ENCODE measurements around the gene DNAH17. TPM values are rescaled to one million over a fixed set of nuclear protein-coding genes. Genes with fewer than 3 reads are reported as not detected.

DNAH17 gene
- total RNA-seq, 1 donor from 2014 or later = not detected

DNA sequence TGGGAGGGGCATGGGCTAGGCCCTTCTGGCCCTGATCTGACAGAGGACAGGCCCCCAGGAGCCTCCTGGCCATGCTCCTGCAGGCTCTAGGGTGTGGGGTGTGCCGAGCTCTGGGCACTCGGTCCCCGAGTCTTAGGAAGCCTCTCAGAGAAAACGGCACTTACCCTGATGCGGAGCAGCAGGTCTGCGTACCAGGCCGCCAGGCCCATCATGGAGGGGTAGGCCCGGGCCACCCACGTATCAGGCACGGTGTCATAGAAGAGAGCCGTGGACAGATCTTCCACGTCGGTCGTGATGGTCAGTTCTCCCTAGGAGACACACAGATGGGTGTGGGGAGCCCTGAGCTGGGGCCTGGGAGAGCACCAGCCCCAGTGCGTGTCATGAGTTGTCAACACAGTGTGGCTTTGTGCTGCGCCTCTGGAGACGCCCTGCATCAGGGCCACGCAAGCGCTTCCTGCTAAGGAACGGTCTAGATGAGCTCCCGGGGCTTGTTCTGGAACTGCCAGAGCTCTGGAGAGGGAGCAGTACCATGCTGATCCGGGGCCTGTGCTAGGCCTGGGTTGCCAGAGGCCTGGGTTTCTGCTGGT is 150.8 kb downstream of the DNAH17 start:
- Mint-ChIP-seq H3K4me1 (peaks cover 5% of the 10 kb centered on the region), H3K36me3 (peaks cover 22% of the 10 kb centered on the region), H3K27me3 (ENCODE audit: insufficient read depth, low read depth) (peaks cover 8% of the 10 kb centered on the region), H3K4me3 (no peak overlapping the region), H3K9me3 (no peaks in the 10 kb centered on the region), H3K27ac (no peak overlapping the region)
- Histone ChIP-seq H3K27ac (no peak overlapping the region), H3K36me3 (no peaks in the 10 kb centered on the region), H3K4me3 (no peak overlapping the region), H3F3A (ENCODE audit: low read depth) (peaks cover 14% of the 10 kb centered on the region), H3K4me2 (no peak overlapping the region), H3K9ac (no peak overlapping the region), H3K79me2 (ENCODE audit: low read depth) (peaks cover 3% of the 10 kb centered on the region), H3K27me3 (no peaks in the 10 kb centered on the region), H4K20me1 (ENCODE audit: low read depth) (peaks cover 5% of the 10 kb centered on the region), H2AFZ (replicated peaks) (no peak overlapping the region), H3K4me1 (no peaks in the 10 kb centered on the region), H3K9me3 (ENCODE audit: low read depth) (no peaks in the 10 kb centered on the region)
- no peak for TF ChIP-seq EZH2phosphoT487 (IDR thresholded peaks at IDR 0.05)
- TF ChIP-seq, protein P1, sequence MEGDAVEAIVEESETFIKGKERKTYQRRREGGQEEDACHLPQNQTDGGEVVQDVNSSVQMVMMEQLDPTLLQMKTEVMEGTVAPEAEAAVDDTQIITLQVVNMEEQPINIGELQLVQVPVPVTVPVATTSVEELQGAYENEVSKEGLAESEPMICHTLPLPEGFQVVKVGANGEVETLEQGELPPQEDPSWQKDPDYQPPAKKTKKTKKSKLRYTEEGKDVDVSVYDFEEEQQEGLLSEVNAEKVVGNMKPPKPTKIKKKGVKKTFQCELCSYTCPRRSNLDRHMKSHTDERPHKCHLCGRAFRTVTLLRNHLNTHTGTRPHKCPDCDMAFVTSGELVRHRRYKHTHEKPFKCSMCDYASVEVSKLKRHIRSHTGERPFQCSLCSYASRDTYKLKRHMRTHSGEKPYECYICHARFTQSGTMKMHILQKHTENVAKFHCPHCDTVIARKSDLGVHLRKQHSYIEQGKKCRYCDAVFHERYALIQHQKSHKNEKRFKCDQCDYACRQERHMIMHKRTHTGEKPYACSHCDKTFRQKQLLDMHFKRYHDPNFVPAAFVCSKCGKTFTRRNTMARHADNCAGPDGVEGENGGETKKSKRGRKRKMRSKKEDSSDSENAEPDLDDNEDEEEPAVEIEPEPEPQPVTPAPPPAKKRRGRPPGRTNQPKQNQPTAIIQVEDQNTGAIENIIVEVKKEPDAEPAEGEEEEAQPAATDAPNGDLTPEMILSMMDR (IDR thresholded peaks at IDR 0.05) = no peak
- no peak for TF ChIP-seq EZH2 (IDR thresholded peaks at IDR 0.05)
- no peak for DNase-seq (ENCODE audit: low spot score)

DNA sequence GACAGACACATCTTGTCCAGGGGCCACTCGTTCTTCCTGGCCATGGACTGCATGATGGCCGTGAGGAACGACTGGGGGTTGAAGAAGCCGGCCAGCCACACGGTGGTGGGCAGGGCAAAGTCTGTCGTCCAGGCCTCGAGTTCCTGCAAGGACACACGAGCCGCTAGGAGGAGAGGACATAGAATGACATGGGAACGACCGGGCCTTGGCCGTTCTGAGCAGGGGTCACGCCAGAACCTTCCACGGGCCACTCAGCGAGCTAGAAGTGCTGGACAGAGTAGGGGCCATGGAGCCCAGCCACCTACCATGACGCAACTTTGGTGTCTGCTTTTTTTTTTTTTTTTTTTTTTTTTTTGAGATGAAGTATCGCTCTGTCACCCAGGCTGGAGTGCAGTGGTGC is 151.8 kb downstream of the DNAH17 start:
- Histone ChIP-seq H3K9me3 (ENCODE audit: low read depth) (no peaks in the 10 kb centered on the region), H2AFZ (replicated peaks) (no peak overlapping the region), H3K9ac (no peak overlapping the region), H4K20me1 (ENCODE audit: low read depth) (peaks cover 7% of the 10 kb centered on the region), H3K4me1 (no peaks in the 10 kb centered on the region), H3F3A (ENCODE audit: low read depth) (peaks cover 17% of the 10 kb centered on the region), H3K4me2 (no peak overlapping the region), H3K27me3 (no peaks in the 10 kb centered on the region), H3K79me2 (ENCODE audit: low read depth) (peaks cover 3% of the 10 kb centered on the region), H3K27ac (no peak overlapping the region), H3K36me3 (no peaks in the 10 kb centered on the region), H3K4me3 (no peak overlapping the region)
- TF ChIP-seq, protein P1 (IDR thresholded peaks at IDR 0.05) = no peak
- no peak for TF ChIP-seq EZH2phosphoT487 (IDR thresholded peaks at IDR 0.05)
- TF ChIP-seq EZH2 (IDR thresholded peaks at IDR 0.05) = no peak
- Mint-ChIP-seq H3K27me3 (ENCODE audit: insufficient read depth, low read depth) (peaks cover 10% of the 10 kb centered on the region), H3K4me3 (no peak overlapping the region), H3K36me3 (peaks cover 25% of the 10 kb centered on the region), H3K4me1 (peaks cover 2% of the 10 kb centered on the region), H3K9me3 (no peaks in the 10 kb centered on the region), H3K27ac (no peak overlapping the region)
- DNase-seq (ENCODE audit: low spot score) = no peak

DNA sequence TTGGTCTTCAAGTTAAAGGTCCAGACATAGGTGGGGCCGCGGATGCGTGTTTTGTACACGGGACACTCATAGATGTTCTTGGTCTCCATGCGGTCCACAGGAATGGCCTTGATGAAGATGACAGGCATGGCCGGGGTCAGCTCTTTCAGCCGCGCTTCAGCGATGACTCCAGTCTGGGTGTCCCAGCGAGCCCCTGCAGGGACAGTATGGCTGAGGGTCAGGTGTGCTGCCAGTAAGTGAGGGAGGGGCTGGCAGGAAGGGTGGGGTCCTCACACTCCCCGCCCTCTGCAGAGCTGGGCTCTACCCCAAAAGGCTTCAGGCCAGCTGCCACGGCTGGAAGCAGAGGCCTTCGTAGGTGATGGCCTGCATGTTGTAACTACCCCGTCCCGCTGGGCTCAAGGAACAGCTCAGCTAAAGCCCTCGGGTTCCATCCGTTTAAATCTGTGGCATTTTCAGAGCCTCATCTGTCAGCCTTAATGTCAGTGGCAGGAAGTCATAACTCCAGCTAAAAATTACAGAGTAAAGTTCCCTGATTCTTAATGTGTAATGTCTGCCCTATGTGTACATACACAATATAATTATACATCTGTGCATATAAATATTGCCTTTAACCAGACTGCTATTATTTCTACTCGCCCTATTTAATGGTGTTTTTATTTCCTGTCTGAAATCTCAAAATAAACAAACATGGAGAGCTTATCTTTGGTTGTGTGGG is 153.1 kb downstream of the DNAH17 start:
- Mint-ChIP-seq H3K4me1 (peaks cover 2% of the 10 kb centered on the region), H3K4me3 (no peak overlapping the region), H3K9me3 (no peaks in the 10 kb centered on the region), H3K36me3 (peaks cover 18% of the 10 kb centered on the region), H3K27me3 (ENCODE audit: insufficient read depth, low read depth) (peaks cover 8% of the 10 kb centered on the region), H3K27ac (no peak overlapping the region)
- Histone ChIP-seq H3K36me3 (no peaks in the 10 kb centered on the region), H3K4me3 (no peak overlapping the region), H4K20me1 (ENCODE audit: low read depth) (peaks cover 7% of the 10 kb centered on the region), H3K79me2 (ENCODE audit: low read depth) (peaks cover 3% of the 10 kb centered on the region), H3F3A (ENCODE audit: low read depth) (peaks cover 18% of the 10 kb centered on the region), H3K27ac (no peak overlapping the region), H3K4me2 (no peak overlapping the region), H3K4me1 (no peaks in the 10 kb centered on the region), H3K9me3 (ENCODE audit: low read depth) (no peaks in the 10 kb centered on the region), H3K9ac (no peak overlapping the region), H3K27me3 (no peaks in the 10 kb centered on the region), H2AFZ (replicated peaks) (no peak overlapping the region)
- no peak for DNase-seq (ENCODE audit: low spot score)
- no peak for TF ChIP-seq EZH2phosphoT487 (IDR thresholded peaks at IDR 0.05)
- no peak for TF ChIP-seq EZH2 (IDR thresholded peaks at IDR 0.05)
- TF ChIP-seq, protein P1 (IDR thresholded peaks at IDR 0.05) = no peak
